Stimulated activated CD4-positive, alpha-beta T cell treated with anti-CD3 and anti-CD28 coated beads, Interleukin-1b, Interleukin-23, amount 100 ng/mL, for 4 hours (primary cell): ENCODE results near the gene CCL2.
"Not testable (repeated sequence)": the region's sequence is repeated elsewhere in the genome, so short reads cannot be mapped to it uniquely, and the experiment has no call there.

Experiments used
- DNase-seq, 2 donors: peaks; one replicate each; pipeline ENCODE4 v3.0.0-alpha.2; 2020; ENCODE audit warnings: low read depth in 2 of 2

Gene CCL2

DNA sequence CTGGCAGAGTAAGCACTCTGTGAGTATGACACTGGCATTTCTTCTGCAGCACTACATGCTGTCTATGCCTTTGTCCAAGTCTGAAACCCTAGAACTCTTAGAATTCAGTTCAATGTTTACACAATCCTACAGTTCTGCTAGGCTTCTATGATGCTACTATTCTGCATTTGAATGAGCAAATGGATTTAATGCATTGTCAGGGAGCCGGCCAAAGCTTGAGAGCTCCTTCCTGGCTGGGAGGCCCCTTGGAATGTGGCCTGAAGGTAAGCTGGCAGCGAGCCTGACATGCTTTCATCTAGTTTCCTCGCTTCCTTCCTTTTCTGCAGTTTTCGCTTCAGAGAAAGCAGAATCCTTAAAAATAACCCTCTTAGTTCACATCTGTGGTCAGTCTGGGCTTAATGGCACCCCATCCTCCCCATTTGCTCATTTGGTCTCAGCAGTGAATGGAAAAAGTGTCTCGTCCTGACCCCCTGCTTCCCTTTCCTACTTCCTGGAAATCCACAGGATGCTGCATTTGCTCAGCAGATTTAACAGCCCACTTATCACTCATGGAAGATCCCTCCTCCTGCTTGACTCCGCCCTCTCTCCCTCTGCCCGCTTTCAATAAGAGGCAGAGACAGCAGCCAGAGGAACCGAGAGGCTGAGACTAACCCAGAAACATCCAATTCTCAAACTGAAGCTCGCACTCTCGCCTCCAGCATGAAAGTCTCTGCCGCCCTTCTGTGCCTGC, at the start of gene CCL2:
Gene CCL2 (plus strand): TSS at position 635 of the 730 bp plus-strand sequence. CDS start 65 bp downstream, at position 700.
- no peak for DNase-seq

DNA sequence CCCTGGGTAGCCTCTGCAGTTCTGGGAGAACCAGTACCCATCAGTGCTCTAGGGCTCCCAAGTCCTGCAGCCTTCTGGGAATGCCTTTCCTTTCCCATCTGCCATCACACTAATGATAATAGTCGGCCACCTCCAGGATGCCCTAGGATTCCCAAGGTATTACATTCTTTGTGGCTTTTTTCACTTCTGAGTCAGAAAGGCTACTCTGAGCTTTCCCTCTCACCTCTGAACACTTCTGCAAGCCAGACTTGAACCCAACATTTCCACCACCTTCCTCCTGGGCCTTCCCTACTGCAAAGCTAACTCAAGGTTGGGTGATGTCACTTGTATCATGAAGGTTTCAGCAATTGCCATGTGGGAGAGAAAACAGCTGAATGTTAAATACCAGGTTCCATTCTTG, 49.7 kb upstream of the CCL2 start:
- DNase-seq = no peak

DNA sequence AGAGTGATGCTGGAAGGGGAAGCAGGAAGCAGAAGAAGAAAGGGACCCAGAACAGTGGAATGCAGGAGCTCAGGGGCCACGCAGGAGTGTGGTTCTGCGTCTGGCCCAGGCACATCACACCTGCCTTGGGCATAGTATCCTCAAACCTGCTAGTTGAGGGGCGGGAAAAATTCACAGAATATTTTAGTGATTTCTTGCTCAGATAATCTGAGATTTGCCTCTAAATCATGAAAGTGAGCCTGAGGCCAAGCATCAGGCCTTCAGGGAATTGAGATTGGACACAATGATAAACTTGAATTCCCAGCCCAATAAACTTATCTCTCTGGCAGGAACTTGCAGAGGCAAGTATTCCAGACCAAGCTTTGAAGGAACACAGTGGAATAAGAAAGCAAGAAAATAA, 48.5 kb upstream of the CCL2 start:
- DNase-seq = no peak

DNA sequence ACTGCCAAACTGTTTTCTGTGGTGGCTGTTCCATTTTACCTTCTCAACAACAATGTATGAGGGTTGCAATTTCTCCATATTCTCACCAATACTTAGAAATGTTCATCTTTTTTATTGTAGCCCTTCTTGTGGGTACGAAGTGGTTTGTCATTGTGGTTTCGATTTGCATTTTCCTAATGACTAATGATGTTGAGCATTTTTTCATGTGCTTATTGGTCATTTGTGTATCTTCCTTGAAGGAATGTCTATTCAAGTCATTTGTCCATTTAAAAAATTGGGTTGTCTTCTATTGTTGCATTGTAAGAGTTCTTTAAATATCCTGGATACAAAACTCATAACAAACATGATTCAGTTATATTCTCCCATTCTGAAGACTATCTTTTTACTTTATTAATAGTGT, 47.5 kb upstream of the CCL2 start:
- DNase-seq = no peak

- no peak for DNase-seq
These were observed 36.3 kb upstream of the CCL2 start for GRCh38 chr17:34218748-34219147.

DNA sequence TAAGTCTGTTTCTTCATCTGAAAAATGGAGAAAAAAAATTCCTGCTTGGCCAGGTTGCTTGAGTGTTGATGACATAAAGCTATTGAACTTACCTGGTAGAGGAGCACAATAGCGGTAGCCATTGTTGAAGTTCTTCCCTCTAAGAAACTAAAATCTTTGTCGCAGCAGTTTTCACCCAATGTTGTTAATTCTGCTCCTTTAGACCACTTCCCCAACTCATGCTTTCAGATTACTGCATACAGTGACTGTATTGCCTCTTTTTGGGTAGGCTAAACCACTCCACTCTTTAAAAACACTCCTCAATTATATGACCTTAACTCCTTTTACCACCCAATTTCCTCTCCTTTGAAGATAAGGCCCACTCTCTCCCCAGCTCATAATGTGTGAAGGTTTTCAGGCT, 35.7 kb upstream of the CCL2 start:
- DNase-seq = no peak

DNA sequence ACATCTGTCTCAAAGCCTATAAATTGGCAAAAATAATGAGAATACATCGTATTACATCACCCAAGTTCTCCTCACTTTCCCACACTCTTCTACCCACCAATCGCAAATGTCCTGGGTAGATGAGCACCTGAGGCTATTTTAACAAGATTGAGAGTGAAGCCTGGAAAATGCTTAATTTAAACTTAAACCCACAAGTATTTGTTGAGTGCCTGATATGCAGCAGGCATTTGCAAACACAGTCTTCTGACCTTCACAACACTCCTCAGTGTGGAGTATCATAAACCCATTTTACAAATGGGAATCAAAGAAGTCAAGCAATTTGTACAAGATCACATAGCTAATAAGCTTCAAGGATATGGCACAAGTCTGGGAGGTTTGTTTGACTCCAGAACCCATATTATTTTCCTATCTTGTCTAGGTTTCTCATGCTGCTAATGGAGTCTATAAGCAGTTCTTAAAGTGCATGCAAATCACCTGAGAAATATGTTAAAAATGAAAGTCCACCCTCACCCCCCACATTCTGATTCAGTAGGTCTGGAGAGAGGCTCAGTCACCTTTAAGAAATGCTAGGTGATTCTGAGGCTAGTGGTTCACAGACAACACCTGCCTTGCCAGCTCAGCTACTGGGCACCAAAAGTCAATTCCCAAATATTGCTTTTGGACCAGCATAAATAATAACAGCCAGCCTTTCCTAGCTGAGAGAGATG, 34.9 kb upstream of the CCL2 start:
- DNase-seq = no peak

DNA sequence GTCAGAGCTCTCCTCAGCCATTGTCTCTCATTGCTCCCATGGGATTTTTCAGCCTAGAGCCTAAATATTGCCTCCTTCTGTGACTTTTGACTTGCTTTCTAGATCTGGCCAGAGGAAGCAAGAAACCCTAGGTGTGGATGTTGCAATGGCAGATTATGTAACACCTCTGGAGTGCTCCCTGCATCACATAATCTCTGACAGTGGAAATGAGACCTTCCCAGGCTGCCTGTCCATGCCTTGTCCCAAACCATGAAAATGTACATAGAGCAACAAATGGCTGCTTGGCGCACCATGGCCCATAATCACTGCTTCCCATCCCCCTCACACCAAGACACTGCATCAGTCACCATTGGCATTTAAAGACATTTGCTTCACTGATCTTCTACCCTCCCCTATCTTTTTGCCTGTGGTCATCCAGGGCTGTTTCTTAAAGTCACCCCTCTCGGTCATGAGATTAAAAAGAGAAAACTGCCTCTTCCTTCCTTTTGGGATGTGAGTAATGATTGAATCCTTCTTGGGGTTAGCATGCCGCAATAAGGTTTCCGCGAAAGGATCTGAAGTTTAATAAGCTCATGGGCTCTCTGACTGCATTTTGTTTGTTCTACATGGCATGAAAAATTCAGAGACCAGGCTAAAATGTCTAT, 34.2 kb upstream of the CCL2 start:
- no peak for DNase-seq

GRCh38 chr17:34221411-34221810, 33.7 kb upstream of the CCL2 start:
- no peak for DNase-seq

DNA sequence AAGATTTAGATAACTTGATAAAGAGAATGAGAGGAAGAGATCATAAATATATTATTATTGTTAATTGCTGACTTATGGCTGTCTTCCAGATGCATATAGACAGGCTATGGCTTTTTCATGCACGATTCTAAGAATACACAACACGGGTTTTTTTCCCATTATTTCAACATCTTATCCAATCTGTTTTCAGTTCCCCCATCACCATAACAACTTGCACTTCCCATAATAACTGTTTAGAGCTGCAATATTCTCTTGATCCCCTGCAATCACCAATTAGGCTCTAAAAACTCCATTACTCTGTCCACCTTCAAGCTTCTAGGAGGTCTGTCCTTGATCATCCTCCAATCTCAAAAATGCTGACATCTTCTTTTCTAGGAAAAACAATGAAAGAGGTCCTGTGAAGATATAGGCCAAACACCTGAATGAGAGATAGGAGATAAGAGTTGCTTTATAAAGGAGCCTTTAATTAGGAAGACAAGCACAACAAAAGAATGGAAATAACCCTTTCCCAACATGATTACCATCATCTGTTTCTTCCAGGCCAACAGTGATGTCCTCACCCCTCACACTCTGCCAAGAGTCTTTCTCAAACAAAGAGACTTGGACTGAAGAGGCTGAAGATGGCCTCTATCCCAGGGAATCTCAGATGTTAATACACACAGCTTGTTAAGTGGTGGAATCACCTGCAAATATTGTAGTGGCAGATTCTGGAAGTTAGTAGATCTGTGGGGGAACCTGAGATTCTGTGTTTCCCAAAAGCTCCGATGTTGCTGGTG, 32.2 kb upstream of the CCL2 start:
- DNase-seq = no peak

- DNase-seq = no peak
These were observed 30.0 kb upstream of the CCL2 start for GRCh38 chr17:34225046-34225445.

DNA sequence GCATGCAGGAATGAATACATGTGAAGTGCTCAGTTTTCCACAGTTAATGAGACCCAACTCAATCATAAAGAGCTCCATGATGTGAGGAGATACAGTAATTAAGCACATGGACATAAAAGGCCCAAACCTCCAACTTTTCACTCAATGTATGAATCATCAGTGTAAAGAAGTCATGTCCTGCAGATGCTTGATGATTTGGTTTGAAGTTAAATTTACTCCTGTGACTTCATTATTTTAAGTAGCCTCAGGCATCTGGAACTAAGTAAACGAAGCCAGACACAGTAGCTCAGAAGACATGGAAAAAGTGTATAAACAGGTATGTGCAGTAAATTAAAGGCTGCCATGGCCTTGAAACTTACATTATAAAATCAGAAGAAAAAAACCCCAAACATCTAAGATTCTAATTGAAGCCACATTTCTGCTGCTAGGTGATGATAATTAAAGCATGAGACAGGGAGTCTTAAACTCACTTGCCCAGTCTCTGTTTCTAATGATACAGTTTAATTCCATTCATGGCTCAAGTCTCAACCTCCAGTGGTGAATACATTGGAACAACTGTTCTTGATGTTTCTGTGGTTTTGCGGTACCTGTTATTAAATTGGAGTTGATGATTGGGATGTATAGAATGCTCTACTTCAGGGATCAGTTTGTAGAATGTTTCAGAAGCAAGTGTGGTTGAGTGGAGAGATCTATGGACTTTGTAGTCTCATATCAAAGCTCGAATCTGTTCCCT, 28.9 kb upstream of the CCL2 start:
- DNase-seq = no peak

DNA sequence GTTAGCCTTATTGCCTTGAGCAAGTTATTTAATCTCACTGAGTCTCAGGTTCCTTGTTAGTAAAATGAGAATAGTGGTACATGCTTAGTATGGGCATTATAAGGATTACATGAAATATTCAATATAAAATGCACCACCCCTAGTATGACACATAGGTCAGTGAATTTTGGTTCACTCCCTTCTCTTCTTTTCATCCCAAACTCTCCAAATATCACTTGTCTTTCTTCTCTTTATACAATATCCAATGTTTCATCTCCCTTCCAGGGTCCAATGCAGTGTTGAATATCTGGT, 28.4 kb upstream of the CCL2 start:
- no peak for DNase-seq

DNA sequence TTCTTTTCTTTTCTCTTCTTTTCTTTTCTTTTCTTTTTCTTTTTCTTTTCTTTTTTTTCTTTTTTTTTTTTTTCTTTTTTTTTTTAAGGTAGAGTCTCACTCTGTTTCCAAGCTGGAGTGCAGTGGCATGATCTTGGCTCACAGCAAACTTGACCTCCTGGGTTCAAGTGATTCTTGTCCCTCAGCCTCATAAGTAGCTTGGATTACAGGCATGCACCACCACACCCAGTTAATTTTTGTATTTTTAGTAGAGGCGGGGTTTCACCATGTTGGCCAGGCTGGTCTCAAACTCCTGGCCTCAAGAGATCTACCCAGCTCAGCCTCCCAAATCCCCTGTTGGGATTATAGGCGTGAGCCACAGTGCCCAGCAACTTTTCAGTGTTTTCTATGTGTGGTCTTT, 27.8 kb upstream of the CCL2 start:
- not testable (repeated sequence) for DNase-seq

GRCh38 chr17:34227707-34228106, 27.4 kb upstream of the CCL2 start:
- DNase-seq = no peak

DNA sequence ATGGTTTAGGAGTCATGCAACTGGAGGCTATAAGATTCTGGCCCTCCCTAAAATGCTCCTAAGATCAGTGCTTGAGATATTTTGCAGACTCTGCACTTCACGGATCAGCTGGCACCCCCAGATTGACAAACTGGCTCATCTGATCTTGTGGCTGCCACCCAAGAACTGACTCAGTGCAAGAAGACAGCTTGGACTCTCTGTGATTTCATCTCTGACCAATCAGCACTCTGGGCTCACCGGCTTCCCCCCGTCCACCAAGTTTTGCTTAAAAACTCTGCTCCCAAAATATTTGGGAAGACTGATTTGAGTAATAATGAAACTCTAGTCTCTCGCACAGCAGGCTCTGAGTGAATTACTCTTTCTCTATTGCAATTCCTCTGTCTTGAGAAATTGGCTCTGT, 26.3 kb upstream of the CCL2 start:
- DNase-seq = no peak

DNA sequence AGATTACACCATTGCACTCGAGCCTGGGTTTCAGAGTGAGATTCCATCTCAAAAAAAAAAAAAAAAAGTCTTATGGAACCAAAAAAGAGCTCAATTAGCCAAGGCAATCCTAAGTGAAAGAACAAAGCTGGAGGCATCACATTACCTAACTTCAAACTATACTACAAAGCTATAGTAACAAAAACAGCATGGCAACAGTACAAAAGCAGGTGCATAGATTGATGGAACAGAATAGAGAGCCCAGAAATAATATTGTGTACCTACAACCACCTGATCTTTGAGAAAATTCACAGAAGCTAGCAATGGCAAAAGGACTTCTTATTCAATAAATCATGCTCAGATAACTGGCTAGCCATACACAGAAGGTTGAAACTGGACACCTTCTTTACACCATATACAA, 24.7 kb upstream of the CCL2 start:
- no peak for DNase-seq

DNA sequence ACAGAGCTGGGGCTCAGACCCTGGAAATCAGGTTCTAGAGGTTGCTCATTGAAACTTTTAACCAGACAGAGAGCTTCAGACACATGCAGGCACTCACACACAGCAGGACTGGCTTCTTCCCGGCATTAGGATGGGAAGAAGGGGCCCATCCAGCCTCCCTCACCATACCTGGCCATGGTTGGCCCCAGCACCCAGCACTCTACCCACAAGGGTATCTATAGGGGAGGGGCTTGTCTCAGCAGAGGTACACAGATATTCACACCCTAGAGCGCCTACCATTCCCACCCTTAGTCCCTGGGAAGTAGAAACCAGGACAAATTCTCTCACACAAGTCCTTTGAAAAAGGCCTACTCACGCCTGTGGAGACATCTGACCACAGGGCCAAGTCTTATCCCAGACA, 20.5 kb upstream of the CCL2 start:
- no peak for DNase-seq

DNA sequence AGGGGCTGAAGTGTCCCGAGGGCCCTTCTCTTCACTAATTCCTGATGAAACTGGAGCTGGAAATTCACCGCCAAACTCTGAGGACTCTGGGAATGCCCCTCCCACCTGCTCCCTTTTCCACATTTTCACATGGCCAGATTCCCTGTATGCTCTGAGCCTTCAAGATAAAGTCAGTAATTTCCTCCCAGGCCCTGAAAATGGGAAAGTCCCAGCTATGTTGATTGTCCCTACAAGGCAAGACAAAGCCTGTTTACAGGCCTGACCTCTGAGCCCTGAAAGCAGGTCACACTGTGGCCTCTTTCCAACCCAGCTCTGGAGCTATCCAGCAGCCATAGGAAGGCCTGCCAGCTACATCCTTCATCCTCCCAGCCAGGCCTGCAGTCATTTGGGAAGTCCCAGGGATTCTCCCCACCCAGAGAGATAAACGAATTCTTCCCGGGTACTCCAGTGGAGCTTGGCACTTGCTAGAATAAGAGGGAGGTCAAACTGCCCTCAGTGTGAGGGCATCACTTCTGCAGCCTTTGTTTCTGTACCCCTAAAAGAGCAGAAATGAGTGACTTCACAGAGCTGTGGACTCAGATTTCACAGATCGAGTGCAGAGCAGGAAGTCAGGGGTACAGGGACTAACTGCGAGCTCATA, 19.6 kb upstream of the CCL2 start:
- DNase-seq = no peak

DNA sequence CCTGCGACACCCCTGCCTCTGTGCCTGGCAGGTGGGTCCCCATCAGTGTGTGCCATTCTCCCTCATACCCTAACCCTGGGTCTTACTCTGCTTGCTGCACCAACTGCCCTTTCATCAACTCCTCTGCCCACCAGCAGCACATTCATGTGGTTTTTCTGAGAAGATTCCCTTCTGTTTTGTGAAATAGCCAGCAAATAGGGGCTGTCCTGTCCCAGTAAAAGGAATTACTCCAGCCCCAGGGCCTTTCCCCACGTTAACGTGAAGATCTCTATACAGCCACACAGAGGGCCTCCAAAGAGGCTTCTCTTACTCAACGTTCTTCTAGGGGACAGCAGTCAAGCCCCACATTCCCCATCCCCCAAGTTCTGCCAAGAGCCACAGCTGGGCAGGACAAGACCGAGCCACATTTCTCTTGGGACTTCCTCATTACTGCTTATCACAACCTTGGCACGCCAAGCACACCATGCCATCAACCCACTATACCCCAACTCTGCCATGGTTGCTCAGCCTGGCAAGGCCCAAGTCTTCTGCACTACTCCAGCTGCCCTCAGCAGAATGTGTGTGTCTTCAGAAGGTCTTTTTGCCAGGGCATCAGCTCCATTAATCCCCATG, 18.7 kb upstream of the CCL2 start:
- DNase-seq = no peak

GRCh38 chr17:34237458-34237857, 17.6 kb upstream of the CCL2 start:
- DNase-seq = no peak
